ENCODE results near the gene ARRB2. TPM values are rescaled to one million over a fixed set of nuclear protein-coding genes. Genes with fewer than 3 reads are reported as not detected.

ARRB2 gene
- total RNA-seq, 4 donors from 2014 or later, result 5.5 to 11.8 (median 7.8) TPM

DNA sequence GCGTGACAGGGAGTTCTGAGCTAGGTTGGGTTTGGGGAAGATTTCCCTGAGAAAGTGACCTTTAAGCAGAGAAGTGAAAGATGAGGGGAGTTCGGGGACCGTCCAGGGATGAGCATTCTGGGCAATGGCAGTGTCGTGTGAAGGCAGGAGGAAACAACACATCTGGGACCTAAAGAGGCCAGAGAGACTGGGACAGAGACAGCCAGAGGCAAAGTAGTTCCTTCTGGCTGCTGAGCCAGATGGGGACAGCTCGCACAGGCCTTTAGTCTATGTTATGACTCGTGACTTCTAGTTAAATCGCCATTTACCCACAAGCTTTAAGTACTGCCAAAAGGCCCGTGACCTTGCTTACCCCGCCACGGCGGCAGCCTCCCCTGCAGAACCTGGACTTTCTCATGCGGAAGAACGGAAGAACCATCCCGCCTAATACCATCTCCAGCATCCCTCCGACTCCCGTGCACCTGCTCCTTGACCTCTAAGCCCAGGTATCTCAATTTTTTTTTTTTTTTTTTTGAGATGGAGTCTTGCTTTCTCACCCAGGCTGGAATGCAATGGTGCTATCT is 12.3 kb downstream of the ARRB2 start:
- H3K4me3 ChIP-seq, result no peak overlapping the region
- intact Hi-C loops (cut with DNase I; ENCODE audit: low total_unique reads), result no loop called here
- ATAC-seq (no peak), DNase-seq (no peak)
- H3K9me3 ChIP-seq, result no peaks in the 10 kb centered on the region
- in situ Hi-C loops (cut with MboI; ENCODE audit: low sequenced_read_pairs in 4 of 4), result no loop called here
- no peak overlapping the region for H3K27ac ChIP-seq
- H3K27me3 ChIP-seq, result no peaks in the 10 kb centered on the region
- TF ChIP-seq, protein P1, sequence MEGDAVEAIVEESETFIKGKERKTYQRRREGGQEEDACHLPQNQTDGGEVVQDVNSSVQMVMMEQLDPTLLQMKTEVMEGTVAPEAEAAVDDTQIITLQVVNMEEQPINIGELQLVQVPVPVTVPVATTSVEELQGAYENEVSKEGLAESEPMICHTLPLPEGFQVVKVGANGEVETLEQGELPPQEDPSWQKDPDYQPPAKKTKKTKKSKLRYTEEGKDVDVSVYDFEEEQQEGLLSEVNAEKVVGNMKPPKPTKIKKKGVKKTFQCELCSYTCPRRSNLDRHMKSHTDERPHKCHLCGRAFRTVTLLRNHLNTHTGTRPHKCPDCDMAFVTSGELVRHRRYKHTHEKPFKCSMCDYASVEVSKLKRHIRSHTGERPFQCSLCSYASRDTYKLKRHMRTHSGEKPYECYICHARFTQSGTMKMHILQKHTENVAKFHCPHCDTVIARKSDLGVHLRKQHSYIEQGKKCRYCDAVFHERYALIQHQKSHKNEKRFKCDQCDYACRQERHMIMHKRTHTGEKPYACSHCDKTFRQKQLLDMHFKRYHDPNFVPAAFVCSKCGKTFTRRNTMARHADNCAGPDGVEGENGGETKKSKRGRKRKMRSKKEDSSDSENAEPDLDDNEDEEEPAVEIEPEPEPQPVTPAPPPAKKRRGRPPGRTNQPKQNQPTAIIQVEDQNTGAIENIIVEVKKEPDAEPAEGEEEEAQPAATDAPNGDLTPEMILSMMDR (IDR thresholded peaks at IDR 0.05 in 4 of 5, conservative IDR thresholded peaks at IDR 0.05 in 1 of 5), result no peak
- TF ChIP-seq POLR2A (IDR thresholded peaks at IDR 0.05), result no peak
- no peaks in the 10 kb centered on the region for H3K36me3 ChIP-seq
- H3K4me1 ChIP-seq, result no peaks in the 10 kb centered on the region

DNA sequence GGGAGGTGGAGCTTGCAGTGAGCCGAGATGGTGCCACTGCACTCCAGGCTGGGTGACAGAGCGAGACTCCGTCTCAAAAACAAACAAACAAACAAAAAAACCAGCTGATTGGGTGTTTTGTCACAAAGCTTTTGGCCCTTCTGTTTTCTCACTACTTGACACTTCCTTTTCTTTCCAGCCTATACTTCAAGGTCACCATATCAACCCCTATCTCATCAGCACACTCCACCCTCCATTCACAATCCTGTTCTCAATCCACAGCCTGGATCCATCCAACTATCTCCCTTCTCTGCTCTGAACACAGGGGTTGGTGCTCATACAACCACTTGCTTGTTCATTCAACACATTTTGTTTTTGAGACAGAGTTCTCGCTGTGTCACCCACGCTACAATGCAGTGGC is 14.2 kb downstream of the ARRB2 start:
- intact Hi-C loops (cut with DNase I; ENCODE audit: low total_unique reads) (no loop called here), in situ Hi-C loops (cut with MboI; ENCODE audit: low sequenced_read_pairs in 4 of 4) (no loop called here)
- no peak for TF ChIP-seq POLR2A (IDR thresholded peaks at IDR 0.05)
- TF ChIP-seq, protein P1 (IDR thresholded peaks at IDR 0.05 in 4 of 5, conservative IDR thresholded peaks at IDR 0.05 in 1 of 5), result no peak
- no peaks in the 10 kb centered on the region for H3K9me3 ChIP-seq
- H3K27me3 ChIP-seq, result no peaks in the 10 kb centered on the region
- ATAC-seq (no peak), DNase-seq (no peak)
- H3K27ac ChIP-seq, result no peak overlapping the region
- no peaks in the 10 kb centered on the region for H3K4me1 ChIP-seq
- no peaks in the 10 kb centered on the region for H3K36me3 ChIP-seq
- no peak overlapping the region for H3K4me3 ChIP-seq

DNA sequence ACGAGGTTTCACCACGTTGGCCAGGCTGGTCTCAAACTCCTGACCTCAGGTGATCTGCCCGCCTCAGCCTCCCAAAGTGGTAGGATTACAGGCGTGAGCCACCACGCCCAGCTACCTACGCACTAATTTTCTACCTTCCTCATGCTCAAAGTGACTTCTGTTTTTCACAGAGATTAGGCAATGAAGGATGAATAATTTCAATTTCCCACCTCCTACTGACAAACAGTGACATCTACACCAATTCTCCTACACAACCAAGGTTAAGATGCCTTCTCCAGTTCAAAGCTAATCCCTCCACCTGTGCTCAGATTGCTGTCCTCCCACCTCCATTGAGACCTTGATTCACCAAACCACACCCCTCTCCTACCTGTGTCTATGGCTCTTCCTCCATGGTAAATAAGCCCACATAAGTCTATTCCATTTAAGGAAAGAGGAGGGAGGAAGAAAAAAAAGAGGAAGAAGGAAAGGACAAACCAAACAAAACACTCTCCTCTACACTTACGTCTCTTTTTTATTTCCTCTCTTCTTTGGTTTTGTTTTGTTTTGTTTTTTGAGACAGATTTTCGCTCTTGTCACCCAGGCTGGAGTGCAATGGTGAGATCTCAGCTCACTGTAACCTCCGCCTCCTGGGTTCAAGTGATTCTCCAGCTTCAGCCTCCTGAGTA is 15.3 kb downstream of the ARRB2 start:
- H3K36me3 ChIP-seq, result no peaks in the 10 kb centered on the region
- H3K4me1 ChIP-seq, result peaks cover 0 to 5% of the 10 kb centered on the region in 2 donors
- ATAC-seq, result no peak
- TF ChIP-seq POLR2A (IDR thresholded peaks at IDR 0.05), result no peak
- TF ChIP-seq, protein P1 (IDR thresholded peaks at IDR 0.05 in 4 of 5, conservative IDR thresholded peaks at IDR 0.05 in 1 of 5), result no peak
- in situ Hi-C loops (cut with MboI; ENCODE audit: low sequenced_read_pairs in 4 of 4) (no loop called here), intact Hi-C loops (cut with DNase I; ENCODE audit: low total_unique reads) (no loop called here)
- H3K27me3 ChIP-seq, result no peaks in the 10 kb centered on the region
- H3K4me3 ChIP-seq, result no peak overlapping the region
- no peak overlapping the region for H3K27ac ChIP-seq
- no peaks in the 10 kb centered on the region for H3K9me3 ChIP-seq
- no peak for DNase-seq

DNA sequence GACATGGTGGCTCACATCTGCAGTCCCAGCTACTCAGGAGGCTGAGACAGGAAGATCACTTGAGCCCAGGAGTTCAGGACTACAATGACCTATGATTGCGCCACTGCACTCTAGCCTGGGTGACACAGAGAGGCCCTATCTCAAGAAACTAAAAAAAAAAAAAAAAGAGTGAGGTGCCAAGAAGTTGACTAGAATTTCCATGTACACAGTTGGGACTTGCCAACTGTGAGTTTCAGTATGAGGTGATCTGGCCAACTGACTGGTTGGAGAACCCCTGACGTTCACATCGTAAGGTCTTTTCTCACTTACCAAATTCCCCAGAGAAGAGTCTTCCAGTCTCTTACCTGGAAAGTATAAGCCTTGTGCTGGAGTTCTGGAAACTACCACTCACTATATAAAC is 17.7 kb downstream of the ARRB2 start:
- TF ChIP-seq POLR2A (IDR thresholded peaks at IDR 0.05), result no peak
- TF ChIP-seq, protein P1 (IDR thresholded peaks at IDR 0.05 in 4 of 5, conservative IDR thresholded peaks at IDR 0.05 in 1 of 5), result no peak
- Histone ChIP-seq H3K9me3 (no peaks in the 10 kb centered on the region), H3K36me3 (peaks cover 0 to 5% of the 10 kb centered on the region in 2 donors), H3K27ac (no peak overlapping the region), H3K27me3 (no peaks in the 10 kb centered on the region), H3K4me3 (no peak overlapping the region), H3K4me1 (peaks cover 0 to 12% of the 10 kb centered on the region in 2 donors)
- DNase-seq (no peak), ATAC-seq (no peak)
- in situ Hi-C loops (cut with MboI; ENCODE audit: low sequenced_read_pairs in 4 of 4) (no loop called here), intact Hi-C loops (cut with DNase I; ENCODE audit: low total_unique reads) (no loop called here)
